SW 1271 (cell line): ENCODE data around the gene SAP30L.

Source experiments
- DNase-seq, 2 experiments: peaks; one replicate each; lab custom pipeline; 2025; lab: John Stamatoyannopoulos, UW

The SAP30L gene, protein sequence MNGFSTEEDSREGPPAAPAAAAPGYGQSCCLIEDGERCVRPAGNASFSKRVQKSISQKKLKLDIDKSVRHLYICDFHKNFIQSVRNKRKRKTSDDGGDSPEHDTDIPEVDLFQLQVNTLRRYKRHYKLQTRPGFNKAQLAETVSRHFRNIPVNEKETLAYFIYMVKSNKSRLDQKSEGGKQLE

GRCh38 chr5:154445422-154446194, at the start of gene SAP30L:
TSS of gene SAP30L (plus strand) at chr5:154445997. CDS start at chr5:154446605, 608 bp downstream.
- DNase-seq, result peak; percentile 90 to 94

- DNase-seq, result no peak
Measured at GRCh38 chr5:154396128-154396527, 49.7 kb upstream of the SAP30L start.

DNA sequence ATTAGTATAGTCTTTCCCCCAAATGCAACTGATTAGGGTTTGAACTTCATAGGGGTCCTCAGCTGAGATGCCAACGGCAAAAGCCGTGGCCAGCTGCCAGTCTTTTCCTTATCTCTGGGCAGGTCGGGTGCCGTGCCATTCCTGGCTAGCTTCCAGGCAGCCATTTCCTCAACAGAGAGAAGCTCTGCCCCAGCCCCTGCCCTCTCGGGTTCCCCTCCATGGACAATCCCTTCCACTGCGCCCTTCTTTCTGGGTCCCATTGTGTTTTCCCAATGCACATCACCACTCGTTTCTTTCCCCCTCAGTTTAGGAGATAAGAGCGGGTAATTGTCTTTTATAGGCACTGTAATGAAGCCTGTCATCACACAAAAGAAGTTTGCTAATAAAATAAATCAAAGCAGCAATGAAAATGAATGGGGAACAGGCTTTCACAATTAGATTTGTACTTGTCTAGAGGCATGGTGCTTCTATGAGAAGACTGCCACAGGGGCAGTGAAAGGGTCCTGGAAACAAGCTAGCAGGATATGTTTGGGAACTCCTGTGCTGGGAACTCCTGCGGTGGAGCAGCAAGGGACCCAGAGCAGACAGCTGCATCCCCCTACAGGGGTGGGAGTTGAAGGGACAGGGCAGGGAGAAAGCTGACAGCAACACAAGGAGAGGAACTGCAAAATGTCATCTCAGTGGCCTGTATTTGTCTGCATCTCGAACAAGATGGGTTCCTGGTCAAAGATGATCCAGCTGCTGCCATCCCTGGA, 48.0 kb upstream of the SAP30L start:
- no peak for DNase-seq

DNA sequence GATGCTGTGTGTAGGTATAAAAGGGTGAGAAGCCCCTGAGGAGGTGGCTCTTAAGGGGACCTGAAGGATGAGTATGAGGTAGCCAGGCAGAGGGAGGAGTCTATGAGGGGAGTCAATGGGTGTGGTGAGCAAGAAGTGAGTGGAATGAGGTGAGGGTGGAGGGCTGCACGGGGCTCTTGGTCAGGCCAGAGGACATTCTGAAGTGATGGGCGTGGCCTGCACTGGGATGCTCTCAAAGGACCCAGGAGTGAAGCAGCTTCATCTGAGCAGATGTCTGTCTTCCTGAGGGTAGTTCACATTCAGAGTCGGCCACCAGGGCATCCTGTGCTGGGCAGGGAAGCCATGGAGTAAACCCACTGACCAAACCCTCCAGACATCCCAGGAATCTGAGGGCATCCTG, 45.1 kb upstream of the SAP30L start:
- no peak for DNase-seq

- no peak for DNase-seq
Measured at GRCh38 chr5:154401355-154401754, 44.4 kb upstream of the SAP30L start.

DNA sequence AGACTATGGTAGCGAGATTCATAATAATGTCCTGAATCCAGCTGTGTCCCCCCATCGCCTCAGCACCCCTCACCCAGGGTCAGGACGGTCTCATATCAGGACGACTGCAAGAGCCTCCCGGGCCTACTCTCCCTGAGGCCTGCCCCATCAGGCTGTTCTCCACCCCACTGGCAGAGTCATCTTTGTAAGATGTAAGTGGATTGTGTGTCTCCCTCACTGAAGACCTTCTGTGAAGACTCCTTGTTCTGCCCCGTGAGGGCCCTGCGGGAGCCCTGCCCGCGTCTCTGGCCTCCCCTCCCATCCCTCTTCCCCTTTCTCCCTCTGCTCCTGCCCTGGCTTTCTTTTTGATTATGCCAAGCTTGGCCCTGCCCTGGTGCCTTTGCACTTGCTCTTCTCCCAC, 43.9 kb upstream of the SAP30L start:
- no peak for DNase-seq

GRCh38 chr5:154402611-154403010, 43.2 kb upstream of the SAP30L start:
- no peak for DNase-seq

- DNase-seq, result no peak
Measured at GRCh38 chr5:154403234-154403633, 42.6 kb upstream of the SAP30L start.

DNA sequence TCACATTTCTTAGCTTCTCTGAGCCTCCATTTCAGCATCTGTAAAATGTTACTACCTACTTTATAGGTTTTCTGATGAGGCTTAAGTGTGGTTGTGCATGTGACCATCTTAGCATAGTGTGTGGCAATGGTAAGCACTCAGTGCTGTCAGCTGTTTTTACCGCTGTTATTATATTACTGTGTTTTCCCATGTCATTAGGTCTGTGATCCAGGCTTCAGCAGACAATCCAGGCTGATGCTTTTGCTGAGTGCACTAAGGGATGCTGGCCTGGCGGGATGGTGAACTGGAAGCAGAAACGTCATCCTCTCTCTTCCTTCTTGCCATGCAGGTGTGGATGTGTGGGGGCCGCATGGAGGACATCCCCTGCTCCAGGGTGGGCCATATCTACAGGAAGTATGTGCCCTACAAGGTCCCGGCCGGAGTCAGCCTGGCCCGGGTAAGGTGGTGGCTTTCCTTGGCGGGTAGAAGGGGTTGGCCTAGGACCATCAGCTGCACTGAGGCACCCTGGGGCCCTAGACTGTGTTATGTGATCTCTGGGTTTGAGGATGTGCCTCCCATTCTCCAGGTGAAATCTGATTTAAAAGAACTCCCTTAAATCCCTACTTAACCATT, 41.9 kb upstream of the SAP30L start:
- DNase-seq, result no peak

GRCh38 chr5:154405078-154405792, 40.6 kb upstream of the SAP30L start:
- DNase-seq, result peak; percentile 47 to 69

DNA sequence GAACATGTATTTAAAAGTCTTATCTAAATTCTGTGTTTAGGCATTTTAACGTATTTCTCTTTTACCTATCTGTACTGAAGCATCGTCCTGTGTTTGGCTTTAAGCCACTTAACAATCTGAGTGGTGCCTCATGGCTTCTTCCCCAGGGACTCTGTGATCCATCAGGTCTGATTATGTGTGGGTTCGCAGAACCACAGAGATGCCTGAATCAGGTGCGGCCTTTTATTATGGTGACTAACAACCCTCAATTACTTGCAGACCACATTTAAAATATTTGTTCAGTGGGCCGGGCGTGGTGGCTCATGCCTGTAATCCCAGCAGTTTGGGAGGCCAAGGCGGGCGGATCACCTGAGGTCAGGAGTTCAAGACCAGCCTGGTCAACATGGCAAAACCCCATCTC, 39.6 kb upstream of the SAP30L start:
- DNase-seq, result no peak

GRCh38 chr5:154406826-154407225, 39.0 kb upstream of the SAP30L start:
- no peak for DNase-seq

GRCh38 chr5:154408811-154409210, 37.0 kb upstream of the SAP30L start:
- no peak for DNase-seq

GRCh38 chr5:154409230-154409840, 36.5 kb upstream of the SAP30L start:
- DNase-seq, result no peak

DNA sequence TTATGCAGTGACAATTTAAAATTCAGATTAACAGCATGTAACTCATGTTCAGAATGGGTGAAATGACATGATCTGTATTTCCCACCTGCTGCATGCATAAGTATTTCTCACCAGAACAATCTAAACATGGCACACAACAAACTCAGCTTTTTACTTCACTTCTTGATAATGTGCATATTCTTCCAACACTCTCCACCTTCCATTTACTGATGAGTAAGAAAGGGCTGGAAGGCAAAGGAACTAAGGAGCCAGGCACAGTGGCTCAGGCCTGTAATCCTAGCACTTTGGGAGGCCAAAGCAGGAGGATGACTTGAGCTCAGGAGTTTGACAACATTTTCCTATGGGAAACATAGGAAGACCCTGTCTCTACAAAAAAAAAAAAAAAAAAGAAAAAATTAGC, 35.8 kb upstream of the SAP30L start:
- no peak for DNase-seq

DNA sequence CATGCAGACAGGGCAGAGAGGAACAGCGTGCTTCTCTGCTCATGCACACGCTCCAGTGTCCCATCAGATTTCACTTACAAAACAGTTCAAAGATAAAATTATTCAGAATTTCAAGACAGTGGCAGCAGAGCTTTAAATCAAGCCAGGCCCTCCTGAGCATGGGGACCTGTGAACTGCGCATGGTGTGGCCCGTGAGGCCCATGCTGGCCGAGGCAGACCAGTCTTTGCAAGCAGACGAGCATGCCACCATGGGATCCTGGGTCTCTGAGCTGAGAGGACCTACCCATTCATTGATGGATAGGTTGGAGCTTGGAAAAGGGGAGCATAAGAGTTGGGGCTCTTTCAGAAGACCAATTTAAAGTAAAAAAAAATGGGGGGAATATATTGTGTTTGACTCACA, 35.0 kb upstream of the SAP30L start:
- DNase-seq, result no peak

DNA sequence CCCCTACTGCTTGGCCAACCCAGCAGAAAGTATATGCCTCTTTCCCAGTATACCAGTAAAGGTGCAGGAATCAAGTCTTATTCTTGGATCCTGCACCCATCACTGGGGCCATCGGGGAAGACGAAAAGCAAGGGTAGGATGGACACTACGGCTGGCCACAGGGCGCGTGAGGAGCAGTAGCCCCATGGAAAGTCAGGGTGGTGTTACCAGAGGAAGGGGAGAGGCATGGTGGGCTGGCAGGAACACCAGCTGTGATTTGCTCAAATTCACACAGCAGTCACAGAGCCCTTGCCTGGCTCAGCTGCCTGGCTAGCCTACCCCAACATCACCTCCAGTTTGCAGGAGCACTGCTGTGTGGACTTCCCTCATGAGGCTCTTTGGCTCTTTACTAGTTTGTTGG, 34.5 kb upstream of the SAP30L start:
- no peak for DNase-seq

DNA sequence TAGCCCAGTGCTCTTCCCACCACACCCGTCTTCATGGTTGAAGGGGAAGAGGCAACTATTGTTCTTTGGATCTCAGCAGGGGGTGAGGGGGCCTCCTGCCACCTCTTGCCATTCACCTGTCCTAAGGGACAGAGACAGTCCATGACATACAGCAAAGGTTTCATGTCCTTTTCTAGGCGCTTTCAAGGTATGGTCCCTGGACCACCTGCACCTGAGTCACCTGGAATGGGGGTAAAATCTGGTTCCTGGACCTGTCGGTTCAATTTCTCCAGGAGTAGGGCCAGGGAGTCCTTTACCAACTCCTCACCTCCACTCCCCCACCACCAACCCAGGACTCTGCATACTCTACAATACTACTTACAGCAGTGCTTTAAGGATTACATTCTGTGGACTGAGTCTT, 33.5 kb upstream of the SAP30L start:
- DNase-seq, result no peak

- no peak for DNase-seq
Measured at GRCh38 chr5:154412925-154413324, 32.9 kb upstream of the SAP30L start.

DNA sequence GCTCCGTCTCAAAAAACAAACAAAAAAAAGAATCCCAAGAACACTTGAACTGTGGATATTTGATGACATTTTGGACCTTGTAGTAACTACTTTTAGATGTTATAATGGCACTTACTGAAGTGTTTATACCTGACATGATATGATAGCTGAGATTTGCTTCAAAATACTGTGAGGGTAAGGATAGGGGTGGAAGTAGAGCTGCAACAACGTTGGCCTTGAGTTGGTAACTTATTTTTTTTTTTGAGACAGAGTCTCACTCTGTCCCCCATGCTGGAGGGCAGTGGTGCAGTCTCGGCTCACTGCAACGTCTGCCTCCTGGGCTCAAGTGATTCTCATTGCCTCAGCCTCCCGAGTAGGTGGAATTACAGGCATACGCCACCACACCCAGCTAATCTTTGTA, 30.7 kb upstream of the SAP30L start:
- no peak for DNase-seq

DNA sequence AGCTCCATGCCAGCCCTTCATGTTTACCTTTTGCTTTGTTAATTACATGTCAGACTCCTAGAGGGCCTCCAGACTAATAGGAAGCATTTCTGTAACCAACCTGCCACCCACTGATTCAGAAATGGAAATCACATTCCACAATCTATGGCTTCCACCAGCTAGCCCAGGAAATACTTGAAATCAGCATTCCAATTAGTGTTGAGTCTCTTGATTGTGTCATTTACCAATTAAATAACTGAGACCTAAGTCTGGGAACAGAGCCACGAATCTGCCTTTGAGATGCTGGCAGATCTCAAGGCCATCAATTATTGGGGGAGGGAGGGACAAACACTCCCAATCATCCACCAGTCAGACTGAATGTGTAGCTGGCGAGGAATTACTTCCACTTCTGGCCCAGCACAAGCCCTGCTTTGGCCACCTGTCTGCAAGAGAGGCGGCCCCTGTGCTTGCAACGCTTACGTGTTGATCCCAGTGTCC, 27.4 kb upstream of the SAP30L start:
- no peak for DNase-seq
